Kidney epithelial cell (primary cell): ENCODE data around the gene LRRFIP1. TPM values are rescaled to one million over a fixed set of nuclear protein-coding genes. Genes with fewer than 3 reads are reported as not detected.

Experiments used
- DNase-seq: peaks from one replicate; pipeline ENCODE4 v3.0.0-alpha.2; 2010; ENCODE audit warnings: low read depth
- H3K27me3 ChIP-seq: 2 replicates; pipeline ENCODE4 v1.6.0; 2011; ENCODE audit warnings: low read length; ENCODE audit not compliant: control insufficient read depth, insufficient read depth
- H3K36me3 ChIP-seq: 2 replicates; pipeline ENCODE4 v1.5.1; 2011; ENCODE audit warnings: low read length; ENCODE audit not compliant: control insufficient read depth, insufficient read depth
- H3K4me3 ChIP-seq: 2 replicates; pipeline ENCODE4 v1.5.1; 2011; ENCODE audit warnings: low read depth, mild to moderate bottlenecking, control low read depth, low read length
- total RNA-seq: library from RNA; depleted of rRNA; stranded (reverse); fragments of >200 nt; gene quantifications from 2 replicates; pipeline ENCODE4 v1.2.3, GENCODE V29; 2015
- TF ChIP-seq, protein P1 (sequence below): IDR thresholded peaks from 2 replicates; pipeline ENCODE4 v1.5.1; 2011; ENCODE audit warnings: mild to moderate bottlenecking, moderate library complexity, low read length, control low read depth, inconsistent platforms; ENCODE audit not compliant: insufficient read depth, poor library complexity, severe bottlenecking

LRRFIP1 gene
- total RNA-seq, 1 donor from 2014 or later, result 97.5 TPM

DNA sequence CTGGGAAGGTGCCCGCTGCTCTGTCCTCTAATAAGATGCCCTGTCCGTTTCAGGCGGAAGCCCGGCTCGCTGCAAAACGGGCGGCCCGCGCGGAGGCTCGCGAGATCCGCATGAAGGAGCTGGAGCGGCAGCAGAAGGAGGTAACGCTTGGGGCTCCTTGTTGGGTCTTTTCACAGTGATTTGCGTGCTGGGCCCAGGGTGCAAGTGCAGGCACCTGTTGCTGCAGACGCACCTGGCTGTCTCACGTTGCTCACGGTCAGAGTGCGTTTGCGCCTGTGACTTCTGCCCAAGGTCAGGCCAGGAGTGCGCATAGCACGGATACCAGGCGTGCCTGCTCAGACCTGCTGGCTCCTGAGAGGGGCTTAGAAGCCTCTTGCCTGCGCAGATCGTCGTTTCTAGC, 81.1 kb downstream of the LRRFIP1 start:
- no peak for DNase-seq
- TF ChIP-seq, protein P1, sequence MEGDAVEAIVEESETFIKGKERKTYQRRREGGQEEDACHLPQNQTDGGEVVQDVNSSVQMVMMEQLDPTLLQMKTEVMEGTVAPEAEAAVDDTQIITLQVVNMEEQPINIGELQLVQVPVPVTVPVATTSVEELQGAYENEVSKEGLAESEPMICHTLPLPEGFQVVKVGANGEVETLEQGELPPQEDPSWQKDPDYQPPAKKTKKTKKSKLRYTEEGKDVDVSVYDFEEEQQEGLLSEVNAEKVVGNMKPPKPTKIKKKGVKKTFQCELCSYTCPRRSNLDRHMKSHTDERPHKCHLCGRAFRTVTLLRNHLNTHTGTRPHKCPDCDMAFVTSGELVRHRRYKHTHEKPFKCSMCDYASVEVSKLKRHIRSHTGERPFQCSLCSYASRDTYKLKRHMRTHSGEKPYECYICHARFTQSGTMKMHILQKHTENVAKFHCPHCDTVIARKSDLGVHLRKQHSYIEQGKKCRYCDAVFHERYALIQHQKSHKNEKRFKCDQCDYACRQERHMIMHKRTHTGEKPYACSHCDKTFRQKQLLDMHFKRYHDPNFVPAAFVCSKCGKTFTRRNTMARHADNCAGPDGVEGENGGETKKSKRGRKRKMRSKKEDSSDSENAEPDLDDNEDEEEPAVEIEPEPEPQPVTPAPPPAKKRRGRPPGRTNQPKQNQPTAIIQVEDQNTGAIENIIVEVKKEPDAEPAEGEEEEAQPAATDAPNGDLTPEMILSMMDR, result no peak
- no peak overlapping the region for H3K4me3 ChIP-seq
- H3K36me3 ChIP-seq, result peaks cover 2% of the 10 kb centered on the region
- H3K27me3 ChIP-seq, result no peaks in the 10 kb centered on the region

DNA sequence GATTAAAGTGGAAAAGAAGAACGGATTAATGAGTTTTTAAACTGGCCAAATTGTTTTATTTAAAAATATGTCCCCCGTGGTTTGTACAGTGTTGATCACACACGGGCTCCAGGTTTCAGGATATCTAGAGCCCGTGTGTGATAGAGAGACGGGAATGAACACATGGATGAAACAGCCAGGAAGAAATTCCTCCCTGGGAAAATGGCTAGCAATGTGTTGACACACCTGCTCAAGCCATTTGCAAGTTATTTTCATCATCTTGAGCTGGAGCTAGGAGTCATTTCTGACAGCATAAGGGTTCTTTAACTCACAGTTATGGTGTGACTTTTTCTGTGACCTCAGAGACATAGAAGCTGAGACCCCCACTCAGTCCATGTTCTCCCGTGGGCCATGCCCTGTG, 81.6 kb downstream of the LRRFIP1 start:
- TF ChIP-seq, protein P1, result no peak
- no peak overlapping the region for H3K4me3 ChIP-seq

DNA sequence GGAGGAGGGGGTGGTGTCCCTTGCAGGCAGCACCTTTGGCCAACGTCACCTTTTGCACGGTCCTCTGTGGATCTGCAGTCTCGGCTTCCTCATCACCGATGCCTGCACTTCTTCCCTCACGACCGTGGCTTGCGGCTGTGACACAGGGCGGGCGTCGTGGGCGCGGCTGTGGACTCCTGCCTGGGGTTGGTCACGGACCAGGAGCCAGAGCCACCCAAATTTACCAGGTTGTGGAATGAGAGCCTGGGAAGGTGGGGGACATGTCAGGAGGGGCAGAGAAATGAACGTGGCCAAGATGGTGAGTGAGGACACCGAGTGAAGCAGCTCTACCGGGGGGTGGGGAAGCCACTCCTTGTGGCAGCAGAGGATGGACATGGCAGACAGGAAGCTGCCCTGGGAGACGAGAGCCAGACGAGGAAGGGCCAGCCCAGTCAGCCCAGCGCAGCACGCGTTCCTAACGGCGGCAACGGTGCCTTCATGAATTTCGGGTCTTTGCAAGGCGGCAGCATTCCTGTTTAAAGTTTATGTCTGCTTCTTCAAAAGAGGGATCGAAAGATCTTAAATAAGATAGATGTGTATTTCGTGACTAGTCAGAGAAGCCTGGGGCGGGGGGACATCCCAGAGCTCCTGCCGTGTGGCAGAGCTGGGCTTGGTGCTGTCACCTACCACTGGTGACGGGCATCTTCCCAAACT, 84.2 kb downstream of the LRRFIP1 start:
- TF ChIP-seq, protein P1, result no peak
- no peak overlapping the region for H3K4me3 ChIP-seq
- H3K27me3 ChIP-seq, result no peaks in the 10 kb centered on the region
- H3K36me3 ChIP-seq, result peaks cover 2% of the 10 kb centered on the region
- DNase-seq, result no peak

More for the DNA sequence above, 81.6 kb downstream of the LRRFIP1 start:
- DNase-seq, result no peak
- H3K36me3 ChIP-seq, result peaks cover 2% of the 10 kb centered on the region
- no peaks in the 10 kb centered on the region for H3K27me3 ChIP-seq

DNA sequence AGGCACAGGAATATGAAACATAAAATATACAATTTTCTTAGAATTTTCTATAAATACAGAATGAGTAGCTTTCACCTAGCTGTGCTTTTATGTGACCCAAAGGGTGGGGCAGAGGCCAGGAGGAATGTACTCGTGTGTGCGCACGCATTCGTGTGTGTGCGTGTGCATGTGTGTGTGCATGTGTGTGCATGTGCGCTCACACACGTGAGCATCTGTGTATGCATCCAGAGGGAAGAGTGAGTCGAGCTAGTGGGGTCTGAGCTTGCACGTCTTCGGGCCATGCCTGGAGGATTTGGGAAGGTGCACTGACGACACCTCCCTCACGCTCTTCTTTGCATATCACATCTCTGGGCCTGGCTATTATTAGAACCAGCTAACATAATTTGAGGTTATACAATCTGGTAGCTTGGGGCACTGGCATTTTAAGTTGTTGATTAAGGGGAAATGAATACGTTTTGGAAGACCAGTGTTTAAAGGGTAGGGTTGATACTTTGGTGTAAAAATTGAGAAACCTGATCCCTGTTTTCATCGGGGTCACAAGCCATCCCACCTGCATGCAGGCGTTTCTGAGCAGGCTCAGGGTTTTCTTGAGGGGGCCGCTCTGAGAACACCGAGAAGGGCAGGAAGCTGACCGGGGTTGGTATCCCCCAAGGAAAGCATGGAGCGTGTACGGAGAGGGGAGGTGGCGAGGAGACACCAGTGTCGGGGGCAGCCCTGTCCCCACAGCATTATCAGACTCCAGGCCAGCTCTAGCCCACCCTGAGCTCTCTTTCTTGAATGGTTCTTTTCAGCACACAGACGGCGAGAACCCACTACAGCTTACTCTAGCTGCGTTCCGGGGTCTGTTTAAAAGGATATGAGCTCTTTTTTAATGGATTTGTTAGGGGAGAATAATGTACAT, 85.3 kb downstream of the LRRFIP1 start:
- TF ChIP-seq, protein P1, result no peak
- no peak for DNase-seq
- Histone ChIP-seq H3K36me3 (peaks cover 2% of the 10 kb centered on the region), H3K4me3 (no peak overlapping the region), H3K27me3 (no peaks in the 10 kb centered on the region)

DNA sequence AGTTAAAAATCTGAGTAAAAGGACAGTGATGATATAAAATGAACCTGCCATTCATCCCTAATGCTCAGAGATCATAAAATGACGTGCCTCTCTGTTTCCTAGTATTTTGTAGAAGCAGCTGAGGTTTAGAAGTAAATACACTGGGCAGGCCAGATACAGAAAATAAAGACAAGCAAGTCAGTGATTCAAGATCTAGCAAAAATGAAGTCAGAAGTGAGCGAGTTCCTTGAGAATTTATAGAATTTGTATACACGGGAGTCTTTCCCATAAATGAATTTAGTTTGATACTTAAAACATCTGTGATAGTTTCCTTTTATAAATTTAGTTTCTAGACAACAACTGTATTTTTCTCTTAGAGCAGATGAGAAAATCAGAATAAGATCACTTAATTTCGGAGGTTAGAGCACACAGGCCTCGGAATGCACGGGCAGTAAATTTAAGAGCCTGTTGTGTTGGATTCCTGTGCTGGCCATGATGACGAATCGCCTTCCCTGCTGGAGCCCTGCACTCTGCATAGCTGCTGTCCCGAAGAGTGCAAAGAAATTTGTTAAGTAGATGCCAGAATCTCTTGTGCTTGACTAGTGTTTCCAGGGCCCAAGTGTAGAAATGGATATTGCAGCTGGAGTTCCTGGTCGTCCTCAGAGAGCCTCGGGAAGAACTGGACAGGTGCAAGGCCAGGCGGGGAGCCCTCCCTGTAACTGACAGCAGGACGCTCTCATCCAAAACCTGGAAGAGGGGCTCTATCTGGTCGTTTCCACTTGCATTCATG, 87.5 kb downstream of the LRRFIP1 start:
- Histone ChIP-seq H3K36me3 (peaks cover 2% of the 10 kb centered on the region), H3K27me3 (no peaks in the 10 kb centered on the region), H3K4me3 (no peak overlapping the region)
- no peak for DNase-seq
- TF ChIP-seq, protein P1, result no peak
